ENCODE measurements around the gene LYPD5.
"Not testable (repeated sequence)": the region's sequence is repeated elsewhere in the genome, so short reads cannot be mapped to it uniquely, and the experiment has no call there.

Gene LYPD5

DNA sequence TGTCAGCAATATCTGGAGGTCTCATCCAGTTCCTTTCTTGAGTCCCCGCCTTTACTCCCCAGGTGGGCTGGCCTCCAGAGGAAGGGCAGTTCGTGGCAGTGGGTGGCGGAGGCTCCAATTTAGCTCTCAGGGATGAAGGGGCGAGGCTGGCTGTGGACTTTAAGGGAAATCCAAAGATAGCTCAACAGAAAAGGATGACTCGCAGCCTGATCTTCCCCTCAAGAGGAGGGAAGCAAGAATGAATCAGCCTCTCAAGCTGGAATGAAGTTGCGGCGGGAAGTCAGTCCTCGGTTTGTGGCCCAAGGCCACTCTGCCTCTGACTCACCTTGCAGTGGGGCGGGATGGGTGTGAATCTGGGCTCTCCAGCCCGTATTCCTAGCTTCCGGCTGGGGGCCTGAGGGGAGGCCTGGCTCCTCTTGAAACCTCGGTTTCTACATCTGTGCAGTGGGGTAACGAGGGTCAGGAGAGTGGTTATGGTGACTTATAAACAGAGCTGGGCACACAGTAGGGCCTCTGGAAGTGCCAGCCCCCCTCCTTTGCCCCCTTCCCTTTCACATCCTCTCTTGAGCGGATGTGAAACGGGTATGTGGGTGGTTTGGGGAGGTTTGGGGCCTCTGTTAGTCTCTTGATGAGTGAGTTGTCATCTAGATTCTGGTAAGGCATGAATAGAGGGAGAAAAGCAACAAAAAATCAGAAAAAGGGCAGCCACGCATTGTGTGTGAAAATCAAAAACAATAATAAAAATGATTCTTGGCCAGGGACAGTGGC is 37.0 kb downstream of the LYPD5 start:
- TF ChIP-seq, protein P1, sequence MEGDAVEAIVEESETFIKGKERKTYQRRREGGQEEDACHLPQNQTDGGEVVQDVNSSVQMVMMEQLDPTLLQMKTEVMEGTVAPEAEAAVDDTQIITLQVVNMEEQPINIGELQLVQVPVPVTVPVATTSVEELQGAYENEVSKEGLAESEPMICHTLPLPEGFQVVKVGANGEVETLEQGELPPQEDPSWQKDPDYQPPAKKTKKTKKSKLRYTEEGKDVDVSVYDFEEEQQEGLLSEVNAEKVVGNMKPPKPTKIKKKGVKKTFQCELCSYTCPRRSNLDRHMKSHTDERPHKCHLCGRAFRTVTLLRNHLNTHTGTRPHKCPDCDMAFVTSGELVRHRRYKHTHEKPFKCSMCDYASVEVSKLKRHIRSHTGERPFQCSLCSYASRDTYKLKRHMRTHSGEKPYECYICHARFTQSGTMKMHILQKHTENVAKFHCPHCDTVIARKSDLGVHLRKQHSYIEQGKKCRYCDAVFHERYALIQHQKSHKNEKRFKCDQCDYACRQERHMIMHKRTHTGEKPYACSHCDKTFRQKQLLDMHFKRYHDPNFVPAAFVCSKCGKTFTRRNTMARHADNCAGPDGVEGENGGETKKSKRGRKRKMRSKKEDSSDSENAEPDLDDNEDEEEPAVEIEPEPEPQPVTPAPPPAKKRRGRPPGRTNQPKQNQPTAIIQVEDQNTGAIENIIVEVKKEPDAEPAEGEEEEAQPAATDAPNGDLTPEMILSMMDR (IDR thresholded peaks at IDR 0.05; ENCODE audit: borderline replicate concordance, extremely low read depth, low read length, poor library complexity, severe bottlenecking) = no peak
- TF ChIP-seq EZH2 (IDR thresholded peaks at IDR 0.05; ENCODE audit: borderline replicate concordance, low read depth, low read length, severe bottlenecking) = no peak
- no peak overlapping the region for H3K27ac ChIP-seq (ENCODE audit: low read length)
- no peak overlapping the region for H2AFZ ChIP-seq (ENCODE audit: low read depth, low read length)
- no peak overlapping the region for H3K4me2 ChIP-seq (ENCODE audit: insufficient read depth, low read length)
- no peaks in the 10 kb centered on the region for H3K27me3 ChIP-seq (ENCODE audit: insufficient read depth, low read length, poor library complexity)
- H3K9me3 ChIP-seq (ENCODE audit: insufficient read depth, low read length, severe bottlenecking) = no peaks in the 10 kb centered on the region
- DNase-seq (no peak), ATAC-seq (ENCODE audit: insufficient read depth, low read depth) (no peak)
- no peak overlapping the region for H3K9ac ChIP-seq (ENCODE audit: low read depth, low read length)
- H3K4me1 ChIP-seq (ENCODE audit: insufficient read depth, low read length) = no peaks in the 10 kb centered on the region
- H3K36me3 ChIP-seq (ENCODE audit: insufficient read depth, low read length) = no peaks in the 10 kb centered on the region
- H4K20me1 ChIP-seq (ENCODE audit: insufficient read depth, low read length) = no peaks in the 10 kb centered on the region
- no peak overlapping the region for H3K4me3 ChIP-seq (ENCODE audit: low read depth in 1 of 2, low read length in 2 of 2)
- no peaks in the 10 kb centered on the region for H3K79me2 ChIP-seq (ENCODE audit: insufficient read depth, low read length)

- not testable (repeated sequence) for H3K4me3 ChIP-seq (ENCODE audit: low read depth in 1 of 2, low read length in 2 of 2); H3K4me2 ChIP-seq (ENCODE audit: insufficient read depth, low read length); H3K36me3 ChIP-seq (ENCODE audit: insufficient read depth, low read length); H3K9me3 ChIP-seq (ENCODE audit: insufficient read depth, low read length, severe bottlenecking); ATAC-seq (ENCODE audit: insufficient read depth, low read depth); H4K20me1 ChIP-seq (ENCODE audit: insufficient read depth, low read length); H3K27me3 ChIP-seq (ENCODE audit: insufficient read depth, low read length, poor library complexity); DNase-seq; H2AFZ ChIP-seq (ENCODE audit: low read depth, low read length); H3K9ac ChIP-seq (ENCODE audit: low read depth, low read length); H3K4me1 ChIP-seq (ENCODE audit: insufficient read depth, low read length); H3K79me2 ChIP-seq (ENCODE audit: insufficient read depth, low read length); H3K27ac ChIP-seq (ENCODE audit: low read length)
These were observed 37.6 kb downstream of the LYPD5 start for GRCh38 chr19:43764684-43765083.

GRCh38 chr19:43763473-43763939 is 38.7 kb downstream of the LYPD5 start:
- Histone ChIP-seq H3K9me3 (ENCODE audit: insufficient read depth, low read length, severe bottlenecking) (no peaks in the 10 kb centered on the region), H2AFZ (ENCODE audit: low read depth, low read length) (no peak overlapping the region), H4K20me1 (ENCODE audit: insufficient read depth, low read length) (no peaks in the 10 kb centered on the region), H3K27me3 (ENCODE audit: insufficient read depth, low read length, poor library complexity) (no peaks in the 10 kb centered on the region), H3K27ac (ENCODE audit: low read length) (no peak overlapping the region), H3K79me2 (ENCODE audit: insufficient read depth, low read length) (no peaks in the 10 kb centered on the region), H3K36me3 (ENCODE audit: insufficient read depth, low read length) (no peaks in the 10 kb centered on the region), H3K4me2 (ENCODE audit: insufficient read depth, low read length) (no peak overlapping the region), H3K4me3 (ENCODE audit: low read depth in 1 of 2, low read length in 2 of 2) (no peak overlapping the region), H3K4me1 (ENCODE audit: insufficient read depth, low read length) (no peaks in the 10 kb centered on the region), H3K9ac (ENCODE audit: low read depth, low read length) (no peak overlapping the region)
- no peak for DNase-seq
- no peak for ATAC-seq (ENCODE audit: insufficient read depth, low read depth)
- TF ChIP-seq, protein P1 (IDR thresholded peaks at IDR 0.05; ENCODE audit: borderline replicate concordance, extremely low read depth, low read length, poor library complexity, severe bottlenecking) = no peak
- TF ChIP-seq EZH2 (IDR thresholded peaks at IDR 0.05; ENCODE audit: borderline replicate concordance, low read depth, low read length, severe bottlenecking) = no peak

DNA sequence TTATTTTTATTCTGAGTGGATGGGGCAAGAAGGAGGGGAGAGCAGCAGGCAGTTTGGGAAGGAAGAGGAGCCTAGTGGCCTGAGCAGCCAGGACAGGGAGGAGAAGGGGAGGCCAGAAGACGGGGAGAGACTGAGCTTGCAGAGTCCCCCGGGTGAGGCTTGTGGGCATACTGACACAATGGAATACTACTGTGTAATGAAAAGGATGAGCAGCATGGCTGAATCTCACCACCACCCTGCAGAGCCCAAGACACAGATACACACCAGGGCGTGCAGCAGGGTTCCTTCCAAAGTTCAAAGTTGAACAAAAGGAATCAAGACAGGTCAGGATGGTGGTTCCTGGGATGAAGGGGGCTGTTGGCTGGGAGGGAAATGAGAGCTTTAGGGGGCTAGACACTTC is 39.4 kb downstream of the LYPD5 start:
- Histone ChIP-seq H3K27me3 (ENCODE audit: insufficient read depth, low read length, poor library complexity) (no peaks in the 10 kb centered on the region), H3K79me2 (ENCODE audit: insufficient read depth, low read length) (no peaks in the 10 kb centered on the region), H3K9ac (ENCODE audit: low read depth, low read length) (no peak overlapping the region), H3K36me3 (ENCODE audit: insufficient read depth, low read length) (no peaks in the 10 kb centered on the region), H3K4me3 (ENCODE audit: low read depth in 1 of 2, low read length in 2 of 2) (no peak overlapping the region), H3K27ac (ENCODE audit: low read length) (no peak overlapping the region), H3K9me3 (ENCODE audit: insufficient read depth, low read length, severe bottlenecking) (no peaks in the 10 kb centered on the region), H3K4me1 (ENCODE audit: insufficient read depth, low read length) (no peaks in the 10 kb centered on the region), H3K4me2 (ENCODE audit: insufficient read depth, low read length) (no peak overlapping the region), H4K20me1 (ENCODE audit: insufficient read depth, low read length) (no peaks in the 10 kb centered on the region), H2AFZ (ENCODE audit: low read depth, low read length) (no peak overlapping the region)
- TF ChIP-seq, protein P1 (IDR thresholded peaks at IDR 0.05; ENCODE audit: borderline replicate concordance, extremely low read depth, low read length, poor library complexity, severe bottlenecking) = no peak
- TF ChIP-seq EZH2 (IDR thresholded peaks at IDR 0.05; ENCODE audit: borderline replicate concordance, low read depth, low read length, severe bottlenecking) = no peak
- ATAC-seq (ENCODE audit: insufficient read depth, low read depth) (no peak), DNase-seq (no peak)

Measured in DND-41 (cell line).